MCF 10A (cell line): ENCODE data around the gene ACOXL. TPM values are rescaled to one million over a fixed set of nuclear protein-coding genes. Genes with fewer than 3 reads are reported as not detected.

Source experiments
- BruUV-seq: library from RNA; stranded (reverse); fragments of 400-500 nt; replicated peaks from 2 replicates; lab custom pipeline; 2021; lab: Mats Ljungman, UMichigan
- CTCF ChIA-PET: fragments of 300-600 bp; sonication (Branson Sonifier 250); formaldehyde crosslinking; extraction: SDS; loops from one replicate; lab custom pipeline; 2021; ENCODE audit warnings: antibody characterized with exemption, inconsistent platforms; lab: Yijun Ruan, JAX
- POLR2A ChIA-PET: fragments of 300-600, 350-650 bp; sonication (Branson Sonifier 250); formaldehyde crosslinking; extraction: SDS; loops from one replicate; lab custom pipeline; 2020; ENCODE audit warnings: antibody characterized with exemption, inconsistent platforms; lab: Yijun Ruan, JAX
- DNase-seq: peaks from one replicate; pipeline ENCODE4 v3.0.0-alpha.2; 2018; ENCODE audit not compliant: unreplicated experiment
- H3K27ac Mint-ChIP-seq: one replicate; pipeline ENCODE4 v1.8.0; 2022; ENCODE audit warnings: mild to moderate bottlenecking, low read depth, mixed read lengths; ENCODE audit not compliant: unreplicated experiment
- H3K27me3 Mint-ChIP-seq: one replicate; pipeline ENCODE4 v1.8.0; 2022; ENCODE audit warnings: mixed read lengths; ENCODE audit not compliant: insufficient read depth, unreplicated experiment
- H3K36me3 Mint-ChIP-seq: one replicate; pipeline ENCODE4 v1.8.0; 2022; ENCODE audit warnings: mild to moderate bottlenecking, moderate library complexity, mixed read lengths; ENCODE audit not compliant: insufficient read depth, unreplicated experiment
- H3K4me1 Mint-ChIP-seq: one replicate; pipeline ENCODE4 v1.8.0; 2022; ENCODE audit warnings: mixed read lengths; ENCODE audit not compliant: insufficient read depth, unreplicated experiment
- H3K4me3 Mint-ChIP-seq: one replicate; pipeline ENCODE4 v1.8.0; 2022; ENCODE audit warnings: mild to moderate bottlenecking, moderate library complexity, mixed read lengths; ENCODE audit not compliant: unreplicated experiment
- H3K9me3 Mint-ChIP-seq: one replicate; pipeline ENCODE4 v1.8.0; 2022; ENCODE audit warnings: mixed read lengths; ENCODE audit not compliant: unreplicated experiment
- intact Hi-C: fragments of 100-400 bp; cut with micrococcal nuclease; formaldehyde crosslinking; loops from 2 replicates; pipeline ENCODE4 v1.14.1; 2022
- total RNA-seq: library from RNA; stranded (reverse); gene quantifications from 2 replicates; pipeline ENCODE4 v1.2.3, GENCODE V29; 2022
- TF ChIP-seq, protein P1 (sequence below): fragments of 200-600 bp; IDR thresholded peaks from one replicate; pipeline ENCODE4 v1.8.0; 2022; ENCODE audit warnings: antibody characterized with exemption, mild to moderate bottlenecking; ENCODE audit not compliant: unreplicated experiment

Gene ACOXL
- total RNA-seq, 1 experiment from 2014 or later: not detected

DNA sequence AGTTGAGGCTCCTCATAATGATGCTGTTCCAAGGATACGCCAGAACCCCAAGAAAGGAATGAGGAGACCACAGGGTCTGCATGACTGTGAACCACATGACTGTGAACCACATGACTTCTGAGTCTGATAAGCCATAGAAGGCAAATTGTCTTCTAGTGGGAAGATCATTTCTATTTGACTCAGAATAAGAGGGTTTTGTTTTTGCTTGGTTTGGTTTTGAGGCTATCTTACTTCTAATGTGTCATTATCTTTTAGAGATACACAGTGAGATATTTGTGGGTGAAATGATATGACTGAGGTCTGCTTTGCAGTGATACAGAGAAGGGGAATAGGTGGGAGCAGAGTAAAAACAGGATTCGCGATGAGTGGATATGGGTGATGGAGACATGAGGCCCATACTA is 359.4 kb downstream of the ACOXL start:
- ChIA-PET POLR2A (no interaction called here), CTCF (no interaction called here)
- no peaks in the 10 kb centered on the region for H3K4me1 Mint-ChIP-seq
- no peaks in the 10 kb centered on the region for H3K36me3 Mint-ChIP-seq
- no TSS peak for BruUV-seq
- H3K27ac Mint-ChIP-seq: no peak overlapping the region
- intact Hi-C loops: no loop called here
- no peak for DNase-seq
- H3K27me3 Mint-ChIP-seq: peaks cover 32% of the 10 kb centered on the region
- TF ChIP-seq, protein P1, sequence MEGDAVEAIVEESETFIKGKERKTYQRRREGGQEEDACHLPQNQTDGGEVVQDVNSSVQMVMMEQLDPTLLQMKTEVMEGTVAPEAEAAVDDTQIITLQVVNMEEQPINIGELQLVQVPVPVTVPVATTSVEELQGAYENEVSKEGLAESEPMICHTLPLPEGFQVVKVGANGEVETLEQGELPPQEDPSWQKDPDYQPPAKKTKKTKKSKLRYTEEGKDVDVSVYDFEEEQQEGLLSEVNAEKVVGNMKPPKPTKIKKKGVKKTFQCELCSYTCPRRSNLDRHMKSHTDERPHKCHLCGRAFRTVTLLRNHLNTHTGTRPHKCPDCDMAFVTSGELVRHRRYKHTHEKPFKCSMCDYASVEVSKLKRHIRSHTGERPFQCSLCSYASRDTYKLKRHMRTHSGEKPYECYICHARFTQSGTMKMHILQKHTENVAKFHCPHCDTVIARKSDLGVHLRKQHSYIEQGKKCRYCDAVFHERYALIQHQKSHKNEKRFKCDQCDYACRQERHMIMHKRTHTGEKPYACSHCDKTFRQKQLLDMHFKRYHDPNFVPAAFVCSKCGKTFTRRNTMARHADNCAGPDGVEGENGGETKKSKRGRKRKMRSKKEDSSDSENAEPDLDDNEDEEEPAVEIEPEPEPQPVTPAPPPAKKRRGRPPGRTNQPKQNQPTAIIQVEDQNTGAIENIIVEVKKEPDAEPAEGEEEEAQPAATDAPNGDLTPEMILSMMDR: no peak
- no peak overlapping the region for H3K4me3 Mint-ChIP-seq
- no peaks in the 10 kb centered on the region for H3K9me3 Mint-ChIP-seq

DNA sequence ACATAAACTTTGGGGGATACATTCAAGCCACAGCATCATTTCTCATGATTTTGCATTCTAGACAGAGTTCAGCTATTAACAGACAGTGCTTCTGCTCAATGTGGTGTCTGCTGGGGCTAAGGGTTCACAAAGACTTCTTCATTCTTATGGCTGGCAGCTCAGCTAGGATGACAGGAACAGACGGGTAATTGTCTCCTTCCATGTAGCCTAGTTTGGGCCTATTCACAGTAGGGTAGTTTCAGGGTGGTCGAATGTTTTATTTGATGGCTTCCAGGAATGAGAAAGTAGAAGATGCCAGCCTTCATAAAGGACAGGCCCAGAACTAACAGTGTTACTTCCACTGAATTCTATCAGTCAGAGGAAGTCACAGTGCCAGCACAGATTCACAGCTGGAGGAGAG is 362.3 kb downstream of the ACOXL start:
- Mint-ChIP-seq H3K9me3 (no peaks in the 10 kb centered on the region), H3K27me3 (peaks cover 11% of the 10 kb centered on the region), H3K4me3 (no peak overlapping the region), H3K36me3 (no peaks in the 10 kb centered on the region), H3K4me1 (no peaks in the 10 kb centered on the region), H3K27ac (no peak overlapping the region)
- ChIA-PET POLR2A (interaction anchor here (1.3 kb wide), 1 partner anchor 66 kb away, joined by 3 read pairs; no protein-coding TSS in a partner anchor), CTCF (interaction anchor here (1.2 kb wide), 1 partner anchor 23 kb away, joined by 3 read pairs; no protein-coding TSS in a partner anchor)
- BruUV-seq: no TSS peak
- TF ChIP-seq, protein P1: no peak
- intact Hi-C loops: no loop called here
- DNase-seq: no peak

DNA sequence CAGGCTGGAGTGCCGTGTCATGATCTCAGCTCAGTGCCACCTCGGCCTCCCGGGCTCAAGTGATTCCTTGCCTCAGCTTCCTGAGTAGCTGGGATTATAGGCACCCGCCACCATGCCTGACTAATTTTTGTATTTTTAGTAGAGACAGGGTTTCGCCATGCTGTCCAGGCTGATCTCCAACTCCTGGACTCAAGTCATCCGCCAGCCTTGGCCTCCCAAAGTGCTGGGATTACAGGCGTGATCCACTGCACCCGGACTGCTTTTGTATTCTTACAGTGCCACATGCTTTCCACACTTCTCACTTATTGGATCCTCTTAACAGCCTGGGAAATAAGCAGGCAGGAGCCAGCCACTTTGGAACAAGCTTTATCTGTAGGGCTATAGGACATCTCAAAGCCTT is 363.1 kb downstream of the ACOXL start:
- peaks cover 3% of the 10 kb centered on the region for H3K27me3 Mint-ChIP-seq
- TF ChIP-seq, protein P1: no peak
- no peak overlapping the region for H3K4me3 Mint-ChIP-seq
- no TSS peak for BruUV-seq
- H3K4me1 Mint-ChIP-seq: no peaks in the 10 kb centered on the region
- ChIA-PET CTCF (interaction anchor here (1.2 kb wide), 1 partner anchor 22 kb away, joined by 3 read pairs; no protein-coding TSS in a partner anchor), POLR2A (interaction anchor here (1.3 kb wide), 1 partner anchor 67 kb away, joined by 3 read pairs; no protein-coding TSS in a partner anchor)
- intact Hi-C loops: no loop called here
- no peaks in the 10 kb centered on the region for H3K9me3 Mint-ChIP-seq
- no peaks in the 10 kb centered on the region for H3K36me3 Mint-ChIP-seq
- no peak overlapping the region for H3K27ac Mint-ChIP-seq
- DNase-seq: no peak

DNA sequence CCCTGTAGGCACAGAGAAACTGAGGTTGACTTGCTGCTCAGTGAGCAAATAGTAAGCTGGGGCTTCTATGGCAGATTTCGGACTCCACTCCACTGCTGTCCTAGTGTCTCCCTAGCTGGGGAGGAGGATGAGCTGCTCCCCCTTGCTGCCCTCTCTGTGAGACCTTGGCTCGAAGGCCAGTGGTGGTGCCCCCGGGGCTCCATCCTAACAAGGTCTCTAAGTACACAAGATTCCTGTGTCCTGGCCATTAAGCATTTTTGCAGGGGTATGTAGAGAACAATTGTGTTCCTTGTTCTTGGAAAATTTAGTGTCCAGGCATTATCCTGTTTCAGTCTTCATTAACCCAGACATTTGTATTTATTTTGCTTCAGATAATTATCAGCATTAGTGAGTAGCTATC is 367.0 kb downstream of the ACOXL start:
- no peak for DNase-seq
- ChIA-PET CTCF (no interaction called here), POLR2A (interaction anchor here (0.6 to 1.3 kb wide), 3 partner anchors 21 to 951 kb away, joined by 3 read pairs; partner anchors contain the start of gene BCL2L11)
- TF ChIP-seq, protein P1: no peak
- Mint-ChIP-seq H3K36me3 (no peaks in the 10 kb centered on the region), H3K27ac (no peak overlapping the region), H3K4me3 (no peak overlapping the region), H3K27me3 (no peaks in the 10 kb centered on the region), H3K4me1 (peaks cover 6% of the 10 kb centered on the region), H3K9me3 (no peaks in the 10 kb centered on the region)
- no TSS peak for BruUV-seq
- intact Hi-C loops: no loop called here
